ENCODE measurements around the gene JPH2.

Gene JPH2

GRCh38 chr20:44231193-44231592 is 44.2 kb upstream of the JPH2 start:
- no peak for TF ChIP-seq CTCF (IDR thresholded peaks at IDR 0.05; ENCODE audit: low read depth, low read length, missing control alignments)
- no peak overlapping the region for H3K4me3 ChIP-seq (replicated peaks; ENCODE audit: low read depth, low read length)
- no peak for DNase-seq (ENCODE audit: extremely low read depth, low read depth)

GRCh38 chr20:44228465-44229258 is 41.7 kb upstream of the JPH2 start:
- no peak for DNase-seq (ENCODE audit: extremely low read depth, low read depth)
- no peak overlapping the region for H3K4me3 ChIP-seq (replicated peaks; ENCODE audit: low read depth, low read length)
- TF ChIP-seq CTCF (IDR thresholded peaks at IDR 0.05; ENCODE audit: low read depth, low read length, missing control alignments), result no peak

DNA sequence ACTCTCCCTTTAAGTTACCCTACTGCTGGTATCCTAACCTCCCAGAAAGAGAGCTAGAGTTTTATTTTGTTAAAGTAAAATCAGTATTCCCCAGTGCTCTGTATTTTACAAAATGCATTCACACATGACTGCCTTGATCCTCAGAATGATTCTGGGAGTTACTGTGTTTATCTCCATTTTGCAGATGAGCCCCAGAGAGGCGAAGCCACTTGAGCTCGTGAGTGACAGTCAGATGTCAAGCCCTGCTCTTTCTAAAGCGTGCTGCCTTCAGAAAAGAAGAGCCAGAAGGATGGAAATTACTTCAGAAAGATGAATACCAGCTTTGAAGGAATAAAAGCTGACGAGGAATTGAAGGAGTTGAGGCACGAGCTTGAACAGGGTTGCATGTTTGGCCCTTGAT is 37.6 kb upstream of the JPH2 start:
- no peak overlapping the region for H3K4me3 ChIP-seq (replicated peaks; ENCODE audit: low read depth, low read length)
- no peak for TF ChIP-seq CTCF (IDR thresholded peaks at IDR 0.05; ENCODE audit: low read depth, low read length, missing control alignments)
- DNase-seq (ENCODE audit: extremely low read depth, low read depth), result no peak

GRCh38 chr20:44223721-44224120 is 36.7 kb upstream of the JPH2 start:
- TF ChIP-seq CTCF (IDR thresholded peaks at IDR 0.05; ENCODE audit: low read depth, low read length, missing control alignments), result no peak
- DNase-seq (ENCODE audit: extremely low read depth, low read depth), result no peak
- no peak overlapping the region for H3K4me3 ChIP-seq (replicated peaks; ENCODE audit: low read depth, low read length)

DNA sequence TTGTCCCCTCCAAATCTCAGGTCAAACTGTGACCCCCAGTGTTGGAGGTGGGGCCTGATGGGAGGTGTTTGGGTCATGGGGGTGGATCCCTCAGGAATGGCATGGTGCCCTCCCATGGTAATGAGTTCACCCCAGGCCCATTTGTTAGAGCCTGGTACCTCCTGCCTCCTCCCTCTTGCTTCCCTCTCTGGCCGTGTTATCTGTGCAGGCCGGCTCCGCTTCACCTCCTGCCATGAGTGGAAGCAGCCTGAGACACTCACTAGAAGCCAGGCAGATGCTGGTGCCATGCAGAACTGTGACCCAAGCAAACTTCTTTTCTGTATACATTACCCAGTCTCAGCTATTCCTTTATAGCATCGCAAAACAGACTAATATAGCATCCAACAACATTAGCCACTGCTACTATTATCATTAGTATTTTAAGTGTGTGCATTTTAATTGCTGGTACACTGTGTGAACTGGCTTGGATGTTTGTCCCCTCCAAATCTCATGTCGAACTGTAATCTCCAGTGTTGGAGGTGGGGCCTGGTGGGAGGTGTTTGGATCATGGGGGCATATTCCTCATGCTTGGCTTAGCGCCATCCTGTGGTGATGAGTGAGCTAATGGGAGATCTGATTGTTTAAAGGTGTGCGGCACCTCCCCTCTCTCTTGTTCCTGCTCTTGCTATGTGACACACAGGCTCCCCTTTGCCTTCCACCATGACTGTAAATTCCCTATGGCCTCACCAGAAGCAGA is 35.8 kb upstream of the JPH2 start:
- no peak for DNase-seq (ENCODE audit: extremely low read depth, low read depth)
- H3K4me3 ChIP-seq (replicated peaks; ENCODE audit: low read depth, low read length), result no peak overlapping the region
- no peak for TF ChIP-seq CTCF (IDR thresholded peaks at IDR 0.05; ENCODE audit: low read depth, low read length, missing control alignments)

DNA sequence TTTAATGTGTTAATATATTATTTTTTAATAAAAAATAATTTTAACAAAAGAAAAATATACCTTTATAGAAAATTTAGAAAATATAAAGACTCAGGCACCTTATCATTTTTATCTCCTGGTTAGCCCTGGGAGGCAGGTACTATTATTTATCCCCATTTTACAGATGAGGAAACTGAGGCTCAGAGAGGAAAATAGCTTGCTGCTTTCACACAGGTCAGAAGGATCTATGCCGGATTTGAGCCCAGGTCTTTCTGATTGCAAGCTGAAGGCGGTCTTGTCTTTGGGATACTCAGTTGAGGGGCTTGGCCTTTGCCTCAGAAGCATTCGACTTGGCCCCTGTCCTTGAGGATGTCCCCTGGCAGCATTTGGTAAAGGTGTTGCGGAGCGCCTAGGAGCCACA is 35.0 kb upstream of the JPH2 start:
- no peak for DNase-seq (ENCODE audit: extremely low read depth, low read depth)
- H3K4me3 ChIP-seq (replicated peaks; ENCODE audit: low read depth, low read length), result no peak overlapping the region
- no peak for TF ChIP-seq CTCF (IDR thresholded peaks at IDR 0.05; ENCODE audit: low read depth, low read length, missing control alignments)
